H1 (cell line): ENCODE results near the gene L3MBTL4. TPM values are rescaled to one million over a fixed set of nuclear protein-coding genes. Genes with fewer than 3 reads are reported as not detected.

Source experiments
- BCL11A ChIP-seq, 2 experiments: IDR thresholded peaks; one replicate each; pipeline ENCODE4 v1.6.1; 2011; ENCODE audit warnings: low read depth in 2 of 2, low read length in 2 of 2, mild to moderate bottlenecking in 2 of 2
- TCF12 ChIP-seq: IDR thresholded peaks from 2 replicates; pipeline ENCODE4 v1.6.1; 2011; ENCODE audit warnings: low read depth, mild to moderate bottlenecking, low read length
- TEAD4 ChIP-seq: IDR thresholded peaks from 2 replicates; pipeline ENCODE4 v1.6.1; 2012; ENCODE audit warnings: low read depth, low read length, inconsistent platforms, mixed read lengths
- polyA plus RNA-seq, 7 experiments: library from polyadenylated mRNA; depleted of rRNA in 3 of 7; stranded (reverse) in 5 of 7; unstranded in 2 of 7; fragments of >200 nt in 5 of 7; fragments of 200-250 nt in 2 of 7; gene quantifications; 1 replicate in 5 of 7; 2 replicates in 1 of 7; 4 replicates in 1 of 7; pipeline versions ENCODE4 v1.2.1 to v1.2.3, GENCODE V29; 2011 to 2013; ENCODE audit warnings: missing spikeins in 2 of 7, mixed read lengths in 2 of 7
- total RNA-seq: library from RNA; stranded (reverse); fragmentation: NEBNext Ultra II Directional; extraction: Animal tissue kit (Norgen Biotek cat#: 25700); gene quantifications from 2 replicates; pipeline ENCODE4 v1.2.1, GENCODE V29; 2021
- TF ChIP-seq, protein P1 (sequence below): IDR thresholded peaks from 2 replicates; pipeline ENCODE4 v1.6.1; 2012; ENCODE audit warnings: inconsistent platforms
- TF ChIP-seq, protein P2 (sequence below): IDR thresholded peaks from 2 replicates; pipeline ENCODE4 v1.6.1; 2012; ENCODE audit warnings: inconsistent platforms

Gene L3MBTL4
- total and polyA plus RNA-seq, 2 of the 8 experiments (the other 6 are each of a cell fraction or from before 2014, with no cell fraction given), result 1.0 to 2.1 TPM

DNA sequence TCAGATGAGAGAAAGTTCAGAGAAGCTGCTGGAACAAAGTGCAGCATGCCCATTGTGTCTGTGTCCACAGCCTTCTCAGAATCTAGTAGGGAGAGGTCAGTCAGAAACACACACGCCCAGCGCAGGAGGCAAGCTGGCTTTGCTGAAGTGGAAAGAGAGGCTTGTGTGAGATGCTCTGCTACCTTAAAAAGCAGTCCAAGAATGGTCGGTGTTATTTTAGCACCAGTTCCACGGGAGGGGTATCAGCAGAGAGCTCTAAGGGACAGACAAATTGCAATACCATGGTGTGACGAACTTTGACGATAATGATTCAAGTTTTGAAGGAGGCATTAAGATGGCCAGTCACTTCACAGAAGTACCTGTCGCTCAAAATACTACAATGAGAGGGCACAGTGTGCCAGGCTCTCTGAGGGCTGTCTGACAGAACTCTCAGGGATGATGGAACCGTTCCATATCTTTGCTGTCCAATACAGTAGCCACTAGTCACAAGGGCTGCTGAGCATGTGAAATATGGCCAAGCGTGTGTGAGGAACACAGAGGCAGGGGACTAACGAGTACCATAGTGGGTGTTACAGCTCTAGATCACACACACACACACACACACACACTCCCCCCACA, 281.9 kb downstream of the L3MBTL4 start (continued):
- TF ChIP-seq, protein P1, sequence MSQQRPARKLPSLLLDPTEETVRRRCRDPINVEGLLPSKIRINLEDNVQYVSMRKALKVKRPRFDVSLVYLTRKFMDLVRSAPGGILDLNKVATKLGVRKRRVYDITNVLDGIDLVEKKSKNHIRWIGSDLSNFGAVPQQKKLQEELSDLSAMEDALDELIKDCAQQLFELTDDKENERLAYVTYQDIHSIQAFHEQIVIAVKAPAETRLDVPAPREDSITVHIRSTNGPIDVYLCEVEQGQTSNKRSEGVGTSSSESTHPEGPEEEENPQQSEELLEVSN, result no peak
- TF ChIP-seq BCL11A (IDR thresholded peaks at IDR 0.05; ENCODE audit: low read depth in 2 of 2, low read length in 2 of 2), result no peak
- no peak for TF ChIP-seq TEAD4
- TF ChIP-seq TCF12, result no peak
- TF ChIP-seq, protein P2, sequence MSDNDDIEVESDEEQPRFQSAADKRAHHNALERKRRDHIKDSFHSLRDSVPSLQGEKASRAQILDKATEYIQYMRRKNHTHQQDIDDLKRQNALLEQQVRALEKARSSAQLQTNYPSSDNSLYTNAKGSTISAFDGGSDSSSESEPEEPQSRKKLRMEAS, result no peak
